GM19372 (cell line): ENCODE measurements around the gene ZNF653.
A peak's percentile ranks its signal among the peaks of the same experiment; 100 is the strongest.

Source experiments
- ATAC-seq: cut with Tn5 transposase; IDR thresholded peaks from one replicate; pipeline ENCODE4 v1.9.1; 2021; ENCODE audit warnings: mild to moderate bottlenecking, low read depth, moderate library complexity; ENCODE audit not compliant: unreplicated experiment

Gene ZNF653

GRCh38 chr19:11505504-11506100 lies at the start of gene ZNF653:
Gene ZNF653 (minus strand): TSS chr19:11505839. CDS start chr19:11505786, 53 bp downstream.
- ATAC-seq, result peak; percentile 60

DNA sequence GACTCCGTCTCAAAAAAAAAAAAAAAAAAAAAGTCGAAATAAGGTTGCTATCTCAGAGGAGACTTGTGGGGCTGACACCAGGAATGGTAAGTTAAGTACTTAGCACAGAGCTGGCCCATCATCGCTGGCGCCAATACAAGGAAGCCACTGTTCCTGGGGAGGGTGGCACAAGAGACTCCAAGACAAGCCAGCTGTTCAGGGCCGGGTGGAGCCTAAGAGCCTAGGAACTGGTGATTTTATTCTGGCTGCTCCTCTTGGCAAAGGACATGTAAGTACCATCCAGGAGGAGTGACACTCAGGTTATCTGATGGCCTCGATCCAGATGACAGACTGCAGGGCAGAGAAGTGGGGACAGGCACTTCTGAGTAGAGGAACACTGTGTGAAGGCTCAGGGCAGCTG lies 49.6 kb upstream of the ZNF653 start:
- ATAC-seq, result no peak

DNA sequence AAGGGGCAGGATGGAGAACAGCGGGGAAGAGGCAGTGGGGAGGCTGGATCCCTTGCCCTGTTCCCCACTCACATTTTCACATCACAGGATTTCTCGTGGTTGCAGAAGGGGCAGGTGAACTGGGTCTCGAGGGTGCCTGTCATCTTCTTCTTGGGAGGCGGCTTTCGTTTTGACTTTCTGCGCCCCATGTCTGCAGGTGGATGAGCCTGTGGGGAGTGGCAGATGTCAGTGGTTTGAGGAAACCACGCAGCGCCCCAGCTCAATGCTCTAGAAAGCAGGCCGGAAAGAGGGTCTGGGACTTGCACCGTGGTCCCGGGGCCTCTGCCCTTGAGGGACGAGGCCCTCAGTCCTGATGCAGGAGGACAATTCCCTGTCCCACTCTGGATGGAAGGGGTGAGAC lies 48.5 kb upstream of the ZNF653 start:
- no peak for ATAC-seq

DNA sequence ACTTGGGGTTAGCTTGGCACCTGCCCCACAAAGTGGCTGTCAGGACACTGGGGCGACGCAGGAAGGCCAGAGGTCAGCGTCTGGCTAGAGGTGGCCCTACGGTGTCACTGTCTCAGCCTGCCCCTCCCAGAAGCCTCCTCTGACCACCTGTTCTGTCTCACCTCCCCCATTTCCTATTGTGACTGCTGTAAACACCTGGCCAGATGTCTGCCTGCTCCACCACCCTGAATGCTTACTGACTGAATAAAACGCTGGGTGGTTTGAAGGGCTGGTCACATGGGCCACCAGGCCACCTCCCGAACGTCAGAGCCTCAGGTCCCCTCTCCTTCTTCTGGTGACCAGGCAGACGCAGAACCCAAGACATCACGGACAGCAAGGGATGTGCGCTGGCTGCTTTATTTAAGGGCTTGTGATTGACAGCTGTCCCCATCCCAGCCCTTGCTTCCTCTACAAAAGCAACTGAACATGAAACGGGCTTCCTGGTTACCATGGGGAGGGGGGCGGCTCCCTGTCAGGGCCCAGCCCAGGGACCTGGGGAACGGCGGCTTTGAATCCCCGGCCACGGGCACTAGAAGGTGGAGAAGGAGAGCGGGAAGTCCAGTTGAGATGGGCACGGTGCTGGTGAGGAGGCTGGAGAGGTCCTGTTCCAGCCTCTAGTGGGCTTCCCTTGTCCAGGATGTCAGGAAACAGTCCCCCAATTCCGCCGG lies 47.2 kb upstream of the ZNF653 start:
- no peak for ATAC-seq

DNA sequence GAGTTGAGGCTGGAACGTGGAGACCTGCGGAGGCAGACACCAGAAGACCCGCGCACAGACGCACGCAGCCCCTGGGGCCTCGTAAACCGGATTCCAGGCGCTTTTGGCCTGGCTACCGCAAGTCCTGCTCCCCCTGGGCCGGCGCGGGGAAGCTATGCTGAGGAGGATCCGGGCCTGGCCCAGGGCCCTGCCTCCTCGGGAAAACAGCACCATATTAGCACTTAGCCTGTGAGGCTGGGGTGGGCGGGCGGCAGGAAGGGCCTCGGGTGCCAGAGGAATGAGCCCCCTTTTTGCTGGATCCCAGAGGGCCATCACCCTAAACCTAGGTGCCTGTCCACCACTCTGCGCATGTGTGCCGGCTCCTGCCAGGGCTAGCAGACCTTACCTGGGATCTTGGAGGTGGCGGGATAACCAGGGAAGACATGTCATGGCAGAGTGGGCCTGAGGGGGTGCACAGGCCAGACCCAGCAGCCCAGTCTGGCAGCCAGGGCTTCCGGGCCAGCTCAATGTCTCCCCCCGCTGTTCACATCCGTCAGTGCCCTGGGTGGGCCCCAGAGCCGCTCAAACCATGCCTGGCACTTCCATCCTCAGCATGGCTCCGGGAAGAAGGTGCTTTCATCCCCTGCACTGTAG lies 46.1 kb upstream of the ZNF653 start:
- no peak for ATAC-seq

- ATAC-seq, result no peak
Measured at GRCh38 chr19:11550265-11550664, 44.6 kb upstream of the ZNF653 start.

- no peak for ATAC-seq
Measured at GRCh38 chr19:11549386-11549953, 43.8 kb upstream of the ZNF653 start.

GRCh38 chr19:11547929-11548700 lies 42.5 kb upstream of the ZNF653 start:
- no peak for ATAC-seq

GRCh38 chr19:11541238-11541637 lies 35.6 kb upstream of the ZNF653 start:
- ATAC-seq, result no peak

DNA sequence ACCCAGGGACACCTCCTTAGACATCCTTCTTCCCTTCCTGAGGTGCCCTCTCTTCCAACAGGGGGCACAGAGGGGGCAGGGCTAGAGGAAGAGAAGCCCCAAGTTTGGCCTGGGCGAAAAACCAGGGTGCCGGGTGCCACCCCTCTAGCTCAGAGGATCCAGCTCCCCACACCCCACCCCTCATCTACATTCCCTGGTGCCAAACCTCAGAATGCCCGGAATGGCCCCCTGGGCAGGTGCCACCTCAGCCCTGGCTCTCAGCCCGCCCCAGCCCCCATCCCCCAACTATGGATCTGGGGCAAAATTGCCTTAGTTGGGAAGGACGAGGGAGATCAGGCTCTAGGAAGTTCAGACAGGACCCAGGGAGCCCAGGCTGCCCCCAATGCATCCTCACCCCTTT lies 35.0 kb upstream of the ZNF653 start:
- no peak for ATAC-seq

GRCh38 chr19:11539495-11540365 lies 34.1 kb upstream of the ZNF653 start:
- ATAC-seq, result no peak

GRCh38 chr19:11538232-11539036 lies 32.8 kb upstream of the ZNF653 start, which contains the start of gene CNN1:
Gene CNN1 (plus strand): TSS chr19:11538851. CDS start chr19:11538928, 77 bp downstream.
- ATAC-seq, result no peak

DNA sequence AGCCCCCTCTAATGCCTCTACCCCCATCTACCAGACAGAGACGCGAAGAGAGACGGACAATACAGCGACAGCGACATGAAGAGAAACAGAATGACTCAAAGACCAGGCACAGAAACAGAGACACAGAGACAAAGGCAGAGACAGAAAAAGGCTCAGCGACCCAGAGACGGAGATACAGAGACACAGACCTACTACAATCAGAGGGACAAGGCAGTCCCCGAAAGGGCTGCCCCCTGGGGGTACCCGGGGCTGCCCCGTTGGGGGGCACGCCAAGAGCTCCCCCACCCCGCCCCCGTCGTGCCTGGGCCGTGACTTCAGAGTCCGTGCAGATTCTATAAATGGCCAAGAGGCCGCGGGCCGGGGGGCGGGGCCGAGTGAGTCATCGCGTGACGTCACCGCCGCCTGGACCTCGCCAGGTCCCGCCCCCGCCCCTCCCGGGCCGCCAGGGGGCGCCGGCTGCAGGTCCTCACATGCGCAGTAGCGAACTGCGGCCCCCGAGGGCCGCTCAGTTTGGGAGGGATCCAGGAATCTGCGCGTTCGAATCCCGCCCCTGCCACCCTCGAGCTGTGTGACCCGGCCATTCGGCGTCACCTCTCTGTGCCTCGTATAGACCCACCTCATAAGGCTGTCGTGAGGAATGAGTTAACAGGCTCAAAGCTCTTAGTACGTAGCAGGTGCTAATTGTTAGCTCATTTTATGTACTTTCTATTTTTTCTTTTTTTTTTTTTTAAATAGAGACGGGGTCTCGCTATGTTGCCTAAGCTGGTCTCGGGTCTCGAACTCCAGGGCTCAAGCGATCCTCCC lies 30.4 kb upstream of the ZNF653 start:
- no peak for ATAC-seq

- no peak for ATAC-seq
Measured at GRCh38 chr19:11534948-11535347, 29.3 kb upstream of the ZNF653 start.

- ATAC-seq, result no peak
Measured at GRCh38 chr19:11534538-11534937, 28.9 kb upstream of the ZNF653 start.

DNA sequence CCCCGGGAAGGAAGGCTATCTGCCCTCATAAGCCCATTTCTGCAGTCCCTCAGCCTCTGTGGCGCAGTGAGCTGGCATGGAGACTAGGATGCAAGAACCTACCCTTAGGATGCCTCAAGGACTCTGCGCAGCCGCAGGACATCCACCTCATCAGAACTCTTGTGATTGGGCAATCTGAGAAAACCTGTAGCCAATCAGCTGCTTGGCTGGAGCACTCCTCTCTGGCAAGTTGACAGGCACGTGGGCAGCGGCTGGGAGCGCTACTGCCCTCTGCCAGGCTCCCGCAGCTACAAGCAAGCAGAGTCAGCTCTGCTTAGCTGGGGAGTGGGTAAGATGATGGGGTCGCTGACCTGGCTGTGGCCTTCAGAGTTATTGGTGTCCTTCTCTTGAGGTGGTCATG lies 24.8 kb upstream of the ZNF653 start:
- no peak for ATAC-seq

DNA sequence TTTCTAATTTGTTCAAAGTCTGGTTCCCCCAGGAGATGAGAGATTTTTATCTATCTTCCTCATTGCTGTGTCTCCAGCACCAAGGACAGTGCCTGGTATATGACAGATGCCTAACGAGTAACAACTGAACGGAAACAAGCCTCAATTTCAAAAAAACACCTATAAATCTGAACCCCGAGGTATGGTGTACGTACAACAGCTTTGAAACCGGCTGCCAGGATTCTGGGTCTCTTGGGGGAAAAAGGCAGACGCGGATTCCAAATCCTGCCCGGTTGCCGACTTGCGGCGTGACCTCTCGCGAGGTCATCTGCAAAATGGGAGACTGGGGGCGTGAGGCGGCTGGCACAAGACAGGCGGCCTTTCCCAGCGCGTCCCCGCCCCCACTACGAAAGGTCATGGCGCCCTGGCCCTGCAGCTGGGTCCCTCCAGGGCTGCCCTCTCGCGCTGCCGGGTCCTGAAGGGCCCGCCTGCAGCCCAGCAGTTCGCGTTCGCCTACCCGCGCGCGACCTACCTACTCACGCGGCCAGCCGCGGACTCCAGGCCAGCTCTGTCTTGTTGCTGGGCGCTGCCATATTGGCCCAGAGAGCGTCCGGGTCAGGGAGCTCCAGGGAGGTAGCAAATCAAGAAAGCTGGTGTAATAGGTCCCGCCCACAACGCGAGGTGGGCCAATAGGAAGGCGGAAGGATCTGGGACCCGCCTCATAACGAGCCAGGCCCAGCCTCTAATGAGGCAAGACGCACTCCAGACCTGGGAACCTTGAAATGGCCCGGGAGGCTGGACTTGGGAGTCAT lies 23.1 kb upstream of the ZNF653 start, which contains the start of gene ECSIT:
ECSIT (minus strand) TSS at position 584 of the 791 bp plus-strand sequence. CDS start 9,964 bp downstream, outside the sequence.
- peak; percentile 91 for ATAC-seq
